HepG2 (cell line): ENCODE data around the gene AGAP1.

ENCODE experiments used
- FOXK1 ChIP-seq: sonication (generic); formaldehyde crosslinking; IDR thresholded peaks from 2 replicates; pipeline ENCODE4 v1.4.0; 2020; ENCODE audit warnings: low read depth, missing genetic modification reagents, borderline replicate concordance
- MAFK ChIP-seq, 2 experiments: IDR thresholded peaks in 1 of 2; conservative IDR thresholded peaks in 1 of 2; 2 replicates each; pipeline ENCODE4 v1.6.1; 2011; ENCODE audit warnings: improper control_type of control experiment in 2 of 2, low read length in 2 of 2
- RARA ChIP-seq: IDR thresholded peaks from 2 replicates; pipeline ENCODE4 v1.6.1; 2016; ENCODE audit warnings: missing genetic modification reagents, missing compliant biosample characterization
- RXRA ChIP-seq: sonication (generic); formaldehyde crosslinking; IDR thresholded peaks from 2 replicates; pipeline ENCODE4 v1.5.1; 2020; ENCODE audit warnings: missing genetic modification reagents
- SMAD9 ChIP-seq: sonication (generic); formaldehyde crosslinking; IDR thresholded peaks from 2 replicates; pipeline ENCODE4 v1.5.1; 2020; ENCODE audit warnings: mild to moderate bottlenecking, missing genetic modification reagents
- TCF7 ChIP-seq: sonication (generic); IDR thresholded peaks from 2 replicates; pipeline ENCODE4 v1.6.1; 2016; ENCODE audit warnings: antibody characterized with exemption, low read depth
- ZC3H4 ChIP-seq: sonication (generic); formaldehyde crosslinking; IDR thresholded peaks from 2 replicates; pipeline ENCODE4 v1.4.0; 2020; ENCODE audit warnings: missing genetic modification reagents, borderline replicate concordance
- ZNF724P ChIP-seq: sonication (generic); formaldehyde crosslinking; IDR thresholded peaks from 2 replicates; pipeline ENCODE4 v1.8.0; 2022; ENCODE audit warnings: missing genetic modification reagents, borderline replicate concordance
- ZNF737 ChIP-seq: sonication (generic); formaldehyde crosslinking; IDR thresholded peaks from 2 replicates; pipeline ENCODE4 v1.5.0; 2020; ENCODE audit warnings: missing genetic modification reagents, mild to moderate bottlenecking, borderline replicate concordance
- TF ChIP-seq, protein P1 (sequence below): sonication (generic); formaldehyde crosslinking; IDR thresholded peaks from 2 replicates; pipeline ENCODE4 v1.4.0; 2020; ENCODE audit warnings: missing genetic modification reagents
- TF ChIP-seq, protein P2 (sequence below): sonication (generic); formaldehyde crosslinking; IDR thresholded peaks from 2 replicates; pipeline ENCODE4 v1.5.0; 2020; ENCODE audit warnings: missing genetic modification reagents, mild to moderate bottlenecking, borderline replicate concordance
- TF ChIP-seq, protein P3 (sequence below): sonication (generic); formaldehyde crosslinking; IDR thresholded peaks from 2 replicates; pipeline ENCODE4 v1.5.1; 2020; ENCODE audit warnings: mild to moderate bottlenecking, missing genetic modification reagents, moderate library complexity
- TF ChIP-seq, protein P4 (sequence below): sonication (generic); formaldehyde crosslinking; IDR thresholded peaks from 2 replicates; pipeline ENCODE4 v1.5.0; 2020; ENCODE audit warnings: mild to moderate bottlenecking, missing genetic modification reagents, moderate library complexity

DNA sequence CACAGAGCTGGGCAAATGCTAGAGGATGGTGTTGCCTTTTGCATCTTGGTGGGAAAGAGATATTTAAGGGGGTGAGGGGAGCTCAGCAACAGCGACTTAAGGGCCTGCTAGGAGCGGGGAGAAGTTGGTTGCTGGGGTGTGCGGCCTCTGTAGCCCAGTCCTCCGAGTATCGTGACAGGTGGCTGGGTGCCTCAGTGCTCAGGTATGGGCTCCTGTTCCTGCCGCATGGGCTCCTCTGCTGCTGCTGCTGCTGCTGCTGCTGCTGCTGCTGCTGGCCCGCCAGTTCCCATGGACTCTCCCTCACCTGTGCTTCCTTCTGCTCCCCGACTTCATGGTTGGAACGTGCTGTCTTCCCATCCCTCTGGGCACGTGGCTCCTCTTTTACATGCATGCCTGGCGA is 22.0 kb downstream of the AGAP1 start:
- TF ChIP-seq FOXK1 (CRISPR knock-in tag) (no peak), ZC3H4 (no peak), ZNF737 (CRISPR knock-in tag) (no peak), MAFK (conservative IDR thresholded peaks at IDR 0.05 in 1 of 2, IDR thresholded peaks at IDR 0.05 in 1 of 2; ENCODE audit: low read length in 2 of 2) (no peak), RXRA (no peak), TCF7 (no peak), ZNF724P (CRISPR knock-in tag) (no peak), SMAD9 (CRISPR knock-in tag) (no peak), RARA (CRISPR knock-in tag) (no peak)
- TF ChIP-seq, protein P1, sequence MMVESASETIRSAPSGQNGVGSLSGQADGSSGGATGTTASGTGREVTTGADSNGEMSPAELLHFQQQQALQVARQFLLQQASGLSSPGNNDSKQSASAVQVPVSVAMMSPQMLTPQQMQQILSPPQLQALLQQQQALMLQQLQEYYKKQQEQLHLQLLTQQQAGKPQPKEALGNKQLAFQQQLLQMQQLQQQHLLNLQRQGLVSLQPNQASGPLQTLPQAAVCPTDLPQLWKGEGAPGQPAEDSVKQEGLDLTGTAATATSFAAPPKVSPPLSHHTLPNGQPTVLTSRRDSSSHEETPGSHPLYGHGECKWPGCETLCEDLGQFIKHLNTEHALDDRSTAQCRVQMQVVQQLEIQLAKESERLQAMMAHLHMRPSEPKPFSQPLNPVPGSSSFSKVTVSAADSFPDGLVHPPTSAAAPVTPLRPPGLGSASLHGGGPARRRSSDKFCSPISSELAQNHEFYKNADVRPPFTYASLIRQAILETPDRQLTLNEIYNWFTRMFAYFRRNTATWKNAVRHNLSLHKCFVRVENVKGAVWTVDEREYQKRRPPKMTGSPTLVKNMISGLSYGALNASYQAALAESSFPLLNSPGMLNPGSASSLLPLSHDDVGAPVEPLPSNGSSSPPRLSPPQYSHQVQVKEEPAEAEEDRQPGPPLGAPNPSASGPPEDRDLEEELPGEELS (CRISPR knock-in tag), result no peak
- TF ChIP-seq, protein P2, sequence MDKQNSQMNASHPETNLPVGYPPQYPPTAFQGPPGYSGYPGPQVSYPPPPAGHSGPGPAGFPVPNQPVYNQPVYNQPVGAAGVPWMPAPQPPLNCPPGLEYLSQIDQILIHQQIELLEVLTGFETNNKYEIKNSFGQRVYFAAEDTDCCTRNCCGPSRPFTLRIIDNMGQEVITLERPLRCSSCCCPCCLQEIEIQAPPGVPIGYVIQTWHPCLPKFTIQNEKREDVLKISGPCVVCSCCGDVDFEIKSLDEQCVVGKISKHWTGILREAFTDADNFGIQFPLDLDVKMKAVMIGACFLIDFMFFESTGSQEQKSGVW (CRISPR knock-in tag), result no peak
- TF ChIP-seq, protein P3, sequence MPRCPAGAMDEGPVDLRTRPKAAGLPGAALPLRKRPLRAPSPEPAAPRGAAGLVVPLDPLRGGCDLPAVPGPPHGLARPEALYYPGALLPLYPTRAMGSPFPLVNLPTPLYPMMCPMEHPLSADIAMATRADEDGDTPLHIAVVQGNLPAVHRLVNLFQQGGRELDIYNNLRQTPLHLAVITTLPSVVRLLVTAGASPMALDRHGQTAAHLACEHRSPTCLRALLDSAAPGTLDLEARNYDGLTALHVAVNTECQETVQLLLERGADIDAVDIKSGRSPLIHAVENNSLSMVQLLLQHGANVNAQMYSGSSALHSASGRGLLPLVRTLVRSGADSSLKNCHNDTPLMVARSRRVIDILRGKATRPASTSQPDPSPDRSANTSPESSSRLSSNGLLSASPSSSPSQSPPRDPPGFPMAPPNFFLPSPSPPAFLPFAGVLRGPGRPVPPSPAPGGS (CRISPR knock-in tag), result no peak
- TF ChIP-seq, protein P4, sequence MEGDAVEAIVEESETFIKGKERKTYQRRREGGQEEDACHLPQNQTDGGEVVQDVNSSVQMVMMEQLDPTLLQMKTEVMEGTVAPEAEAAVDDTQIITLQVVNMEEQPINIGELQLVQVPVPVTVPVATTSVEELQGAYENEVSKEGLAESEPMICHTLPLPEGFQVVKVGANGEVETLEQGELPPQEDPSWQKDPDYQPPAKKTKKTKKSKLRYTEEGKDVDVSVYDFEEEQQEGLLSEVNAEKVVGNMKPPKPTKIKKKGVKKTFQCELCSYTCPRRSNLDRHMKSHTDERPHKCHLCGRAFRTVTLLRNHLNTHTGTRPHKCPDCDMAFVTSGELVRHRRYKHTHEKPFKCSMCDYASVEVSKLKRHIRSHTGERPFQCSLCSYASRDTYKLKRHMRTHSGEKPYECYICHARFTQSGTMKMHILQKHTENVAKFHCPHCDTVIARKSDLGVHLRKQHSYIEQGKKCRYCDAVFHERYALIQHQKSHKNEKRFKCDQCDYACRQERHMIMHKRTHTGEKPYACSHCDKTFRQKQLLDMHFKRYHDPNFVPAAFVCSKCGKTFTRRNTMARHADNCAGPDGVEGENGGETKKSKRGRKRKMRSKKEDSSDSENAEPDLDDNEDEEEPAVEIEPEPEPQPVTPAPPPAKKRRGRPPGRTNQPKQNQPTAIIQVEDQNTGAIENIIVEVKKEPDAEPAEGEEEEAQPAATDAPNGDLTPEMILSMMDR (CRISPR knock-in tag), result no peak
